ENCODE results near the gene IP6K2.

Gene IP6K2

GRCh38 chr3:48708481-48708889 is 8.5 kb downstream of the IP6K2 start:
- peaks cover 19 to 42% of the 10 kb centered on the region in 2 donors for H3K36me3 Mint-ChIP-seq
- DNase-seq: no peak
- no peak overlapping the region for H3K4me3 Mint-ChIP-seq

GRCh38 chr3:48707157-48707556 is 9.9 kb downstream of the IP6K2 start:
- peaks cover 0 to 3% of the 10 kb centered on the region in 2 donors for H3K9me3 Mint-ChIP-seq
- H3K36me3 Mint-ChIP-seq: peaks cover 24 to 50% of the 10 kb centered on the region in 2 donors
- no peak for DNase-seq
- no peaks in the 10 kb centered on the region for H3K27me3 Mint-ChIP-seq
- peak overlapping the region; percentile 14 for H3K27ac Mint-ChIP-seq
- H3K4me1 Mint-ChIP-seq: peaks cover 27 to 39% of the 10 kb centered on the region in 2 donors
- ATAC-seq (replicated peaks): no peak
- no peak overlapping the region for H3K4me3 Mint-ChIP-seq

More at GRCh38 chr3:48708481-48708889, 8.5 kb downstream of the IP6K2 start:
- H3K4me1 Mint-ChIP-seq: peaks cover 19 to 36% of the 10 kb centered on the region in 2 donors
- peak overlapping the region; percentile 69 for H3K27ac Mint-ChIP-seq
- no peak for ATAC-seq (replicated peaks)
- H3K27me3 Mint-ChIP-seq: no peaks in the 10 kb centered on the region
- H3K9me3 Mint-ChIP-seq: no peaks in the 10 kb centered on the region

- H3K4me3 Mint-ChIP-seq: no peak overlapping the region
- H3K9me3 Mint-ChIP-seq: peaks cover 0 to 3% of the 10 kb centered on the region in 2 donors
- H3K36me3 Mint-ChIP-seq: peaks cover 22 to 36% of the 10 kb centered on the region in 2 donors
- H3K27ac Mint-ChIP-seq: peak overlapping the region; percentile 7
- H3K27me3 Mint-ChIP-seq: no peaks in the 10 kb centered on the region
- DNase-seq (no peak), ATAC-seq (replicated peaks) (no peak)
- H3K4me1 Mint-ChIP-seq: peaks cover 16 to 21% of the 10 kb centered on the region in 2 donors
Measured at GRCh38 chr3:48702320-48702920, 14.6 kb downstream of the IP6K2 start.

GRCh38 chr3:48700731-48701405 is 16.2 kb downstream of the IP6K2 start:
- Mint-ChIP-seq H3K36me3 (peaks cover 20 to 31% of the 10 kb centered on the region in 2 donors), H3K4me3 (no peak overlapping the region), H3K4me1 (peaks cover 19 to 21% of the 10 kb centered on the region in 2 donors), H3K9me3 (peaks cover 0 to 3% of the 10 kb centered on the region in 2 donors), H3K27ac (no peak overlapping the region), H3K27me3 (no peaks in the 10 kb centered on the region)
- no peak for DNase-seq
- no peak for ATAC-seq (replicated peaks)

- Mint-ChIP-seq H3K4me1 (peaks cover 17 to 21% of the 10 kb centered on the region in 2 donors), H3K27me3 (no peaks in the 10 kb centered on the region), H3K9me3 (peaks cover 0 to 3% of the 10 kb centered on the region in 2 donors), H3K36me3 (peaks cover 22 to 30% of the 10 kb centered on the region in 2 donors), H3K4me3 (no peak overlapping the region), H3K27ac (no peak overlapping the region)
- no peak for ATAC-seq (replicated peaks)
- no peak for DNase-seq
Measured at GRCh38 chr3:48698891-48699290, 18.1 kb downstream of the IP6K2 start.

GRCh38 chr3:48697952-48698351 is 19.1 kb downstream of the IP6K2 start:
- Mint-ChIP-seq H3K27me3 (no peaks in the 10 kb centered on the region), H3K27ac (no peak overlapping the region), H3K4me3 (no peak overlapping the region), H3K36me3 (peaks cover 24 to 31% of the 10 kb centered on the region in 2 donors), H3K4me1 (peaks cover 17 to 21% of the 10 kb centered on the region in 2 donors), H3K9me3 (peaks cover 0 to 3% of the 10 kb centered on the region in 2 donors)
- ATAC-seq (replicated peaks) (peak in 1 of 2 donors; percentile 36), DNase-seq (no peak)

- H3K4me1 Mint-ChIP-seq: peaks cover 9 to 13% of the 10 kb centered on the region in 2 donors
- no peak overlapping the region for H3K4me3 Mint-ChIP-seq
- H3K27ac Mint-ChIP-seq: no peak overlapping the region
- peaks cover 18 to 29% of the 10 kb centered on the region in 2 donors for H3K36me3 Mint-ChIP-seq
- DNase-seq: no peak
- H3K27me3 Mint-ChIP-seq: no peaks in the 10 kb centered on the region
- H3K9me3 Mint-ChIP-seq: no peaks in the 10 kb centered on the region
- no peak for ATAC-seq (replicated peaks)
Measured at GRCh38 chr3:48696601-48697000, 20.4 kb downstream of the IP6K2 start.

GRCh38 chr3:48696156-48696555 is 20.9 kb downstream of the IP6K2 start:
- ATAC-seq (replicated peaks) (no peak), DNase-seq (no peak)
- no peaks in the 10 kb centered on the region for H3K9me3 Mint-ChIP-seq
- H3K4me1 Mint-ChIP-seq: peaks cover 11 to 13% of the 10 kb centered on the region in 2 donors
- no peak overlapping the region for H3K27ac Mint-ChIP-seq
- H3K4me3 Mint-ChIP-seq: no peak overlapping the region
- peaks cover 21 to 32% of the 10 kb centered on the region in 2 donors for H3K36me3 Mint-ChIP-seq
- H3K27me3 Mint-ChIP-seq: no peaks in the 10 kb centered on the region

- no peak for DNase-seq
- H3K9me3 Mint-ChIP-seq: no peaks in the 10 kb centered on the region
- no peak overlapping the region for H3K4me3 Mint-ChIP-seq
- peaks cover 11 to 13% of the 10 kb centered on the region in 2 donors for H3K4me1 Mint-ChIP-seq
- H3K27ac Mint-ChIP-seq: no peak overlapping the region
- H3K27me3 Mint-ChIP-seq: no peaks in the 10 kb centered on the region
- ATAC-seq (replicated peaks): no peak
- peaks cover 26 to 36% of the 10 kb centered on the region in 2 donors for H3K36me3 Mint-ChIP-seq
Measured at GRCh38 chr3:48695393-48695753, 21.6 kb downstream of the IP6K2 start.

GRCh38 chr3:48694610-48695392 is 22.2 kb downstream of the IP6K2 start:
- Mint-ChIP-seq H3K4me3 (no peak overlapping the region), H3K36me3 (peaks cover 23 to 35% of the 10 kb centered on the region in 2 donors), H3K27ac (no peak overlapping the region), H3K4me1 (peaks cover 8 to 10% of the 10 kb centered on the region in 2 donors), H3K27me3 (no peaks in the 10 kb centered on the region), H3K9me3 (no peaks in the 10 kb centered on the region)
- no peak for ATAC-seq (replicated peaks)
- no peak for DNase-seq

- no peak for DNase-seq
- no peaks in the 10 kb centered on the region for H3K27me3 Mint-ChIP-seq
- ATAC-seq (replicated peaks): no peak
- no peaks in the 10 kb centered on the region for H3K9me3 Mint-ChIP-seq
- H3K4me1 Mint-ChIP-seq: peaks cover under 1 to 5% of the 10 kb centered on the region in 2 donors
- no peak overlapping the region for H3K4me3 Mint-ChIP-seq
- H3K27ac Mint-ChIP-seq: no peak overlapping the region
- peaks cover 18 to 30% of the 10 kb centered on the region in 2 donors for H3K36me3 Mint-ChIP-seq
Measured at GRCh38 chr3:48693826-48694225, 23.2 kb downstream of the IP6K2 start.

GRCh38 chr3:48692551-48692950 is 24.5 kb downstream of the IP6K2 start:
- Mint-ChIP-seq H3K4me3 (no peak overlapping the region), H3K36me3 (peaks cover 28 to 39% of the 10 kb centered on the region in 2 donors), H3K9me3 (no peaks in the 10 kb centered on the region), H3K27ac (no peak overlapping the region), H3K4me1 (peaks cover 0 to 5% of the 10 kb centered on the region in 2 donors), H3K27me3 (no peaks in the 10 kb centered on the region)
- ATAC-seq (replicated peaks): no peak
- DNase-seq: no peak

GRCh38 chr3:48690846-48691458 is 26.1 kb downstream of the IP6K2 start:
- peaks cover 31 to 43% of the 10 kb centered on the region in 2 donors for H3K36me3 Mint-ChIP-seq
- H3K4me3 Mint-ChIP-seq: no peak overlapping the region
- no peaks in the 10 kb centered on the region for H3K9me3 Mint-ChIP-seq
- DNase-seq (no peak), ATAC-seq (replicated peaks) (no peak)
- H3K4me1 Mint-ChIP-seq: peaks cover 5 to 9% of the 10 kb centered on the region in 2 donors
- no peaks in the 10 kb centered on the region for H3K27me3 Mint-ChIP-seq
- peak overlapping the region; percentile 52 for H3K27ac Mint-ChIP-seq

GRCh38 chr3:48689384-48689783 is 27.6 kb downstream of the IP6K2 start:
- ATAC-seq (replicated peaks): no peak

More at GRCh38 chr3:48689384-48689783, 27.6 kb downstream of the IP6K2 start:
- Mint-ChIP-seq H3K4me3 (no peak overlapping the region), H3K27me3 (no peaks in the 10 kb centered on the region), H3K36me3 (peaks cover 24 to 35% of the 10 kb centered on the region in 2 donors), H3K27ac (no peak overlapping the region), H3K9me3 (no peaks in the 10 kb centered on the region), H3K4me1 (peaks cover 12 to 20% of the 10 kb centered on the region in 2 donors)
- DNase-seq: no peak
